HG02981 (cell line): ENCODE data around the gene AKT1.
"Not testable (repeated sequence)": the region's sequence is repeated elsewhere in the genome, so short reads cannot be mapped to it uniquely, and the experiment has no call there.

ENCODE experiments used
- ATAC-seq: cut with Tn5 transposase; IDR thresholded peaks from one replicate; pipeline ENCODE4 v1.9.1; 2021; ENCODE audit warnings: mild to moderate bottlenecking, moderate library complexity; ENCODE audit not compliant: unreplicated experiment

Gene AKT1

GRCh38 chr14:104794993-104795780 lies at the start of gene AKT1:
TSS of gene AKT1 (minus strand) at chr14:104795748. CDS start at chr14:104792643, 3,105 bp downstream.
- peak; percentile 35 for ATAC-seq

GRCh38 chr14:104845033-104845666 lies 49.6 kb upstream of the AKT1 start:
- ATAC-seq = no peak

DNA sequence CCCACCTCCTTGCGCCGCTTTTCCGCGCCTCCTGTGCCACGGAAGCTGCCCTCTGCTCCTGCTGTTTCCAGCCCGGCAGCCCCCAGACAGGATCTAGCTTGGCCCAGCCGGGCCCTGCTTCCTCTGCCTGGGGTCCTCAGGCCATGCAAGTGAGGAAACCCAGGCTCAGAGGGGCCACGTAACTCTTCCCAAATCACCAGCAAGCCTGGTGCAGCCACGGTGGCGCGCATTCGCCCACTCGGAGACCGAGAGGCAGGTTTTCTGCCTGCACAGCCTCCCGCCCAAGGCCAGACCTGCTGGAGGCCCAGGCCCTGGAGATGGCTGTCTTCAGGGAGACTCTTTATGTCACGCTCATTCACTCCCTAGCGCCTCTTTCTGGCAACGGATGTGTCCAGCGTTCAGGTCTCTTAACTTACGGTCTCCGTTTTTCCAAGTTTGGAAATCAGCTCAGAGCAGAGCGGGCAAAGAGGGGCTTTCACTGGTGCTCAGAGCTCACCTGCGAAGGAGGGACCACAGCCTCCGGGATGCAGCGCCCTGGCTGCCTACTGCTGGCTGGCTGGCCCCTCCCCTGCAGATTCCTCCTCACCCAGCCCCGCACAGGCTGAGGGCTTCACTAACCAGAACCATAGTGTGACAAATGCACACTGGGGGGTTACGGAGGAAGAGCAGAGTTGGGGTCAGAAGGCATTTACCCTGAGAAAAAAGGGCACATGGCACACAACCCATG lies 48.9 kb upstream of the AKT1 start:
- no peak for ATAC-seq

- no peak for ATAC-seq
Measured at GRCh38 chr14:104843442-104844305, 48.1 kb upstream of the AKT1 start.

- no peak for ATAC-seq
Measured at GRCh38 chr14:104843006-104843405, 47.5 kb upstream of the AKT1 start.

DNA sequence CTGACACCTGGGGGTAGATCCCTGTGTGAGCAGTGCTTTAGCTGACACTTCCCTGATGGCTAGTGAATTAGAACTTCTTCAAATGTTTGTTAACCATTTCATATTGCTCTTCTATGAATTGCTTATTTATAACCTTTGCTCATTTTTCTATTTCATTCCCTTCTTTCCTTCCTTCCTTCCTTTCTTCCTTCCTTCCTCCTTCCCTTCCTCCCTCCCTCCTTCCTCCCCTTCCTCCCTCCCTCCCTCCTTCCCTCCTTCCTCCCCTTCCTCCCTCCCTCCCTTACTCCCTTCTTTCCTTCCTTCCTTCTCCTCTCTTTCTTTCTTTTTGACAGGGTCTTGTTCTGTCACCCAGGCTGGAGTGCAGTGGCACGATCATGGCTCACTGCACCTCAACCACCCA lies 46.2 kb upstream of the AKT1 start:
- no peak for ATAC-seq

DNA sequence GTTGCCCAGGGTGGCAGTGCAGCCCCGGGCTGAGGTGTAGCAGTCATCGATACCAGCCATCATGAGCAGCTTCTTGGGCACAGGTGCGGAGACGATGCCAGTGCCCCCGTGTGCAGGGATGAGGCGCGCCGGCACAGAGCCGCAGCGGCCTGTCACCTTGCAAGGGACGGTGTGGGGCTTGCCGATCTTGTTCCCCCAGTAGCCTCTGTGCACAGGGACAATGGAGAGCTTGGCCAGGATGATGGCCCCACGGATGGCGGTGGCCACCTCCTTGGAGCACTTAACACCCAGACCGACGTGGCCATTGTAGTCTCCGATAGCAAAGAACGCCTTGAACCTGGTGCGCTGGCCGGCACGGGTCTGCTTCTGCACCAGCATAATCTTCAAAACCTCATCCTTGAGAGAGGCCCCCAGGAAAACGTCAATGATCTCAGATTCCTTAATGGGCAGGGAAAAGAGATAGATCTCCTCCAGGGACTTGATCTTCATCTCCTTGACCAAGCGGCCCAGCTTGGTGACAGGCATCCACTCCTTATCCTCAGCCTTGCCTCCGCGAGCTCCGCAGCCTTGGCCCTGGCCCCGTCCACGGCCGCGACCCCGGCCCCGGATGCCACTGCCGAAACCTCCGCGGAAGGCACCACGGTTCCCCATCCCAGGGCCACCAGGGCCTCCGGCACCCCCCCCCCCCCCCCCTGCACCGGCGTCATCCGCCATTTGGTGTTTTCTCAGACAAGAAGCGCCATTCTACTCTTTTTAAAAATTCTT lies 40.8 kb upstream of the AKT1 start:
- not testable (repeated sequence) for ATAC-seq

GRCh38 chr14:104830781-104831180 lies 35.2 kb upstream of the AKT1 start:
- no peak for ATAC-seq

GRCh38 chr14:104827177-104828055 lies 31.9 kb upstream of the AKT1 start:
- ATAC-seq = peak; percentile 59

GRCh38 chr14:104826861-104827176 lies 31.3 kb upstream of the AKT1 start:
- ATAC-seq = no peak

DNA sequence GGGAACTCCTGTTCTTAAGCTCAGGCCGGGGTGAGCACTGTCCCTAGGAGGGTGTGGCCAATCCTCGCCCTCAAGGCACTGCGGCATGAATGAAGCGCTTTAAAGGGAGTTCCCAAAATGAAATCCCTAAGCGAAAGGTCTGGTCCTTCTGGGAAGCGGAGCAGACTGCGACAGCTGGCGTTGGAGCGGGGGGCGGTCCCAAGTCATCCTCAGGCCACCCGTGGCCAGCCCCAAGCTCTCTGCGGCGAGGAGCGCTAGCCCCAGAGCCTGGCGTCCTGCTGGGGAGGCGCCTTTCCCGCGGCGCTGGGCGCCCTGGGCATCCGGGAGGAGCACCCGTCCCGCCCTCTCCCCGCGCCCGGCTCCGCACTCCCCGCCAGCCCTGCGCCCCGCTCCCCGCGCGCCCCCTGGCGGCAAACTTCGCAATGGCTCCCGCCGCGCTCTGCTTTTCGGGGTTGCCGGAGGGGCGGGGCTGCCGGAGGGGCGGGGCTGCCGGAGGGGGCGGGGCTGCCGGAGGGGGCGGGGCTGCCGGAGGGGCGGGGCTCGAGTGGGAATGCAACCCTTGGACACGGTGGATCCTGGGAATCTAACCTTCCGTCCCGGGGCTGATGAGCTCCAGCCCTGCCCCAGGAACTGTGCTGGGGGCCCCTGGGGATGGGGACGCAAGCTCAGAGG lies 30.8 kb upstream of the AKT1 start:
- peak; percentile 75 for ATAC-seq

GRCh38 chr14:104824353-104824997 lies 28.9 kb upstream of the AKT1 start:
- no peak for ATAC-seq

DNA sequence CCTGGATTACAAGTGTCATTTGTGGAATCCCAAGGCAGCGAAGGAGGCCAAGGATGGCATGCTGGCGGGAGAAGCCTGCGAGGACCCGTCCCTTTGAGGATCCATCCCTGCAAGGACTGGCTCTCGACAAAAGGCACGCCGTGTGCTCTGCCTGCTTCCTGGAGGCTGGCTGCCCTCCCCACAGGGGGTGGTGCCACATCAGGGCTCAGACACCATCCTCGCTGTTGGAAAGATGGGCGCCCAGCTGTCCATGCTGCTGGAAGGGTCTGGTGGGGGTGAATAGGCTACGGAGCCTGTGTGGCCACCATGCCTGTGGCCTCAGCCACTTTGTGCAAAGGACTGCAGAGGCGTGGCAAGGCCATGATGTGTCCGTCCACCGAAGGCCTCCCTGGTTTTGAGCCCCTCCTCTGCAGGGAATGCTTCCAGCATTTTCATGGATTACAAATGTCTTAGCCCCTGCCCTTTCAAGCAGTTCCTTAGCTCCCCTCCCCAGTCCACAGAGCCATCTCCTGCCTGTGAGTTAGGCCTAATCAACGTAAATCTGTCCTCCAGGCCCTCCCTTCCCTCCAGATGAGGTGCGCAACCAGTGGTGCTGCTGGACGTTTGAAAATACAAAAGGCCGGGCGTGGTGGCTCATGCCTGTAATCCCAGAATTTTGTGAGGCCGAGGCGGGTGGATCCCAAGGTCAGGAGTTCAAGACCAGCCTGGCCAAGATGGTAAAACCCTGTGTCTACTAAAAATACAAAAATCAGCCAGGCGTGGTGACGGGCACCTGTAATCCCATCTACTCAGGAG lies 27.5 kb upstream of the AKT1 start:
- ATAC-seq = no peak

GRCh38 chr14:104821971-104822608 lies 26.5 kb upstream of the AKT1 start:
- no peak for ATAC-seq

DNA sequence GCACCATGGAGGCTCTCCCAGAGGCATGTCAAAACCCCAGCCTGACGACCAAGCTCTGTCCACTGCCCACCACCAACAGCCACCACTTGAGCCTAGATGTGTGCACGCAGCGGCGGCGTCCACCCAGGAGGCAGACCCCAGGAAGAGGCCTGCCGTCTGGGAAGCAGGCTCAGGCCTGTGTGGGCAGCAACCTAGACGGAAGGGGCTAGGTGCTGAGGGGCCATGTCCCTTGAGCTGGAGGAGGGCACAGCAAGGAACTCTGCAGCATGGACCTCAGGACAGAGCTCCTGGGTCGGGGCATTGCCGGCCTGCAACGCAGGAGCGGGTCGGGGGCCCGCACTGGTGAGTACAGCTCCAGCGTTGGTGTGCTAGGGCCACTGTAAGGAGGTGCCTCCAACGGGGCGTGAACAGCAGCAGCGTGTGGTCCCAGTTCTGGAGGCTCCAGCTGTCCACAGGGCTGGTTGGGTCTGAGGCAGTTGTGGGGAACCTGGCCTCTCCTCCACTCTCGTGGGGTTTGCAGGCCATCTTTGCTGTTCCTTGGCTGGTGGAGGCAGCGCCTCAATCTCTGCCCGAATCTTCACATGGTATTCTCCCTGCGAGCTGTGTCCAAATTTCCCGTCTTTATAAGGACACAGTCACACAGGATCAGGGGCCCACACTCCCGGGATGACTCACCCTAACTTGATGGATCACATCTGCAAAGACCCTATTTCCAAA lies 25.8 kb upstream of the AKT1 start:
- no peak for ATAC-seq

DNA sequence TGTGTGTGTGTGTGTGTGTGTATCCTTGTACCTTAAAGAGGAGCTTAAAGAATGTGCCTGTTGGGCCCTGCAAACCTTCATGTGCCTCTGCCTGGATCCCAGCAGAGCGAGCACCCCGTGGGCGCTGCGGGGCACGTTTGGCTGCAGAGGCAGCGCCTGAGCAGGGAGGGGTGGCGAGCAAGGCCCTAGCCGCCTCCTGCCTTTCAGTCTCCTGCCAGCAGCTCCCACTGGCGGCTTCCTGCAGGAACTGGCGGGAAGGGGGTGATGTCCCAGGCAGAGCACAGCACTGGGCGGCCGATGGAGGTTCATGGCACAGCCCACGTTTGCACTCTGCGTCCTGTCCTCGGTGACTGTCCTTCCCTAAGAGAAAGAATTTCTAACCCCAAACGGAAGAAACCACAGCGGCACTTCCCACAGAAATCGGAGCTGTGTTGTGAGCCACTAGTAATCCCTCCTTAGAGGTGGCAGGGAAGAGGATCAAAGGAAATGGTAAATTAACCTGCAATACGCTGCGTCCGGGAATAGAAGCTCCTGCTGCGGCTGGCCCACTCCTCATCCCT lies 25.2 kb upstream of the AKT1 start:
- ATAC-seq = no peak
